Uterus (tissue), 2 donors: ENCODE results near the gene ZC3H4.

Experiments used
- CTCF ChIP-seq, 4 experiments: fragments of 200-600 bp in 2 of 4; fragments of 450-650 bp in 2 of 4; sonication (generic) in 2 of 4; IDR thresholded peaks; one replicate each; pipeline ENCODE4 v1.5.1; 2016 to 2019; ENCODE audit warnings: antibody characterized with exemption in 4 of 4, mild to moderate bottlenecking in 2 of 4, moderate library complexity in 1 of 4
- POLR2A ChIP-seq, 2 donors: fragments of 450-650 bp; IDR thresholded peaks; one replicate each; pipeline ENCODE4 v1.6.1; 2016; ENCODE audit warnings: antibody characterized with exemption in 2 of 2, mild to moderate bottlenecking in 1 of 2, moderate library complexity in 1 of 2

- TF ChIP-seq CTCF (IDR thresholded peaks at IDR 0.05) (peak; percentile 95 to 98 (median 96)), POLR2A (IDR thresholded peaks at IDR 0.05) (no peak)
Observed at GRCh38 chr19:47035127-47036096, 78.2 kb downstream of the ZC3H4 start.
